CD14-positive monocyte (primary cell): ENCODE measurements around the gene AOPEP. TPM values are rescaled to one million over a fixed set of nuclear protein-coding genes. Genes with fewer than 3 reads are reported as not detected.

Source experiments
- DNase-seq, 3 donors: peaks; one replicate each; pipeline ENCODE4 v3.0.0-alpha.2; 2011 to 2022
- H2AFZ ChIP-seq: 2 replicates; pipeline ENCODE4 v1.6.0; 2012; ENCODE audit warnings: mild to moderate bottlenecking, low read depth, low read length, inconsistent platforms; ENCODE audit not compliant: insufficient read depth, poor library complexity, severe bottlenecking
- H3K27ac ChIP-seq, 2 donors: 1 replicate in 1 of 2; 2 replicates in 1 of 2; pipeline ENCODE4 v1.5.1; 2012 to 2013; ENCODE audit warnings: low read length in 2 of 2, control low read depth in 1 of 2, inconsistent platforms in 1 of 2, low read depth in 1 of 2, mild to moderate bottlenecking in 1 of 2
- H3K27me3 ChIP-seq, 2 donors: one replicate each; pipeline versions ENCODE4 v1.6.0 to v1.6.1; 2011 to 2013; ENCODE audit warnings: low read length in 2 of 2; ENCODE audit not compliant: control insufficient read depth in 2 of 2, insufficient read depth in 2 of 2
- H3K36me3 ChIP-seq, 2 donors: replicated peaks in 1 of 2; 1 replicate in 1 of 2; 2 replicates in 1 of 2; pipeline versions ENCODE4 v1.5.1 to v1.6.1; 2012 to 2013; ENCODE audit warnings: low read length in 2 of 2, control low read depth in 1 of 2, inconsistent platforms in 1 of 2, mild to moderate bottlenecking in 1 of 2; ENCODE audit not compliant: insufficient read depth in 2 of 2, control insufficient read depth in 1 of 2
- H3K4me1 ChIP-seq, 2 donors: 1 replicate in 1 of 2; 2 replicates in 1 of 2; pipeline versions ENCODE4 v1.5.1 to v1.6.1; 2012 to 2013; ENCODE audit warnings: low read length in 2 of 2, control low read depth in 1 of 2, inconsistent platforms in 1 of 2, mild to moderate bottlenecking in 1 of 2, moderate library complexity in 1 of 2; ENCODE audit not compliant: insufficient read depth in 2 of 2, control insufficient read depth in 1 of 2
- H3K4me2 ChIP-seq: replicated peaks from 2 replicates; pipeline ENCODE3; 2012; ENCODE audit warnings: low read length, moderate library complexity, mild to moderate bottlenecking; ENCODE audit not compliant: poor library complexity, severe bottlenecking; ENCODE audit errors: extremely low read depth
- H3K4me3 ChIP-seq, 3 experiments: fragments of 200-600 bp in 1 of 3; sonication (generic) in 1 of 3; replicated peaks in 1 of 3; 1 replicate in 2 of 3; 2 replicates in 1 of 3; pipeline ENCODE4 v1.5.1; 2011 to 2013; ENCODE audit warnings: low read length in 3 of 3, mild to moderate bottlenecking in 3 of 3, control low read depth in 2 of 3, low read depth in 2 of 3, inconsistent platforms in 1 of 3, moderate library complexity in 1 of 3
- H3K79me2 ChIP-seq: 2 replicates; pipeline ENCODE4 v1.6.0; 2012; ENCODE audit warnings: mild to moderate bottlenecking, control low read depth, inconsistent platforms, low read length, moderate library complexity; ENCODE audit not compliant: insufficient read depth
- H3K9ac ChIP-seq: 2 replicates; pipeline ENCODE4 v1.6.0; 2017; ENCODE audit warnings: low read length, mild to moderate bottlenecking; ENCODE audit not compliant: insufficient read depth, poor library complexity, severe bottlenecking
- H3K9me3 ChIP-seq, 2 donors: replicated peaks in 1 of 2; 1 replicate in 1 of 2; 2 replicates in 1 of 2; pipeline versions ENCODE4 v1.5.1 to v1.6.1; 2012 to 2013; ENCODE audit warnings: low read length in 2 of 2, control low read depth in 1 of 2; ENCODE audit not compliant: control insufficient read depth in 1 of 2, insufficient read depth in 1 of 2
- H4K20me1 ChIP-seq: 2 replicates; pipeline ENCODE4 v1.6.0; 2012; ENCODE audit warnings: mild to moderate bottlenecking, low read length, control low read depth, moderate library complexity; ENCODE audit not compliant: insufficient read depth
- H3K27ac Mint-ChIP-seq, 7 donors: one replicate each; pipeline ENCODE4 v1.8.0; 2020; ENCODE audit warnings: mild to moderate bottlenecking in 7 of 7, mixed read lengths in 7 of 7, moderate library complexity in 6 of 7, inconsistent platforms in 2 of 7
- H3K27me3 Mint-ChIP-seq, 3 donors: one replicate each; pipeline ENCODE4 v1.8.0; 2021 to 2022; ENCODE audit warnings: low read depth in 3 of 3, mild to moderate bottlenecking in 3 of 3, mixed read lengths in 3 of 3, moderate library complexity in 3 of 3, inconsistent platforms in 1 of 3
- H3K36me3 Mint-ChIP-seq, 2 donors: one replicate each; pipeline ENCODE4 v1.8.0; 2020; ENCODE audit warnings: mixed read lengths in 2 of 2, inconsistent platforms in 1 of 2, mild to moderate bottlenecking in 1 of 2
- H3K4me1 Mint-ChIP-seq: one replicate; pipeline ENCODE4 v1.8.0; 2020; ENCODE audit warnings: mild to moderate bottlenecking, mixed read lengths
- H3K4me3 Mint-ChIP-seq, 2 donors: one replicate each; pipeline ENCODE4 v1.8.0; 2020; ENCODE audit warnings: mild to moderate bottlenecking in 2 of 2, mixed read lengths in 2 of 2, moderate library complexity in 1 of 2
- H3K9me3 Mint-ChIP-seq, 7 donors: one replicate each; pipeline ENCODE4 v1.8.0; 2020 to 2022; ENCODE audit warnings: mixed read lengths in 7 of 7, mild to moderate bottlenecking in 6 of 7, moderate library complexity in 6 of 7, inconsistent platforms in 2 of 7
- CTCF ChIP-seq: fragments of 200-600 bp; IDR thresholded peaks from one replicate; pipeline ENCODE4 v1.8.0; 2022; ENCODE audit warnings: antibody characterized with exemption, mild to moderate bottlenecking
- WGBS: methylation state at CpG from one replicate; pipeline ENCODE4 v1.1.5; 2013; ENCODE audit warnings: missing lambda C conversion rate; ENCODE audit not compliant: insufficient coverage; 5-methylcytosine and 5-hydroxymethylcytosine counted together
- intact Hi-C, 2 donors: fragments of 100-400 bp; cut with micrococcal nuclease; formaldehyde crosslinking; loops; one replicate each; pipeline versions ENCODE4 v1.15.0 to v1.15.1; 2023
- polyA plus RNA-seq, 3 donors: library from polyadenylated mRNA; depleted of rRNA in 1 of 3; unstranded in 2 of 3; stranded (reverse) in 1 of 3; fragments of 300-500 nt in 2 of 3; fragments of >200 nt in 1 of 3; fragmentation: Illumina TruSeq in 2 of 3; gene quantifications; 1 replicate in 2 of 3; 2 replicates in 1 of 3; pipeline ENCODE4 v1.2.3, GENCODE V29; 2012 to 2021

Gene AOPEP
- polyA plus RNA-seq, 3 donors, result 3.0 to 4.1 (median 3.1) TPM

DNA sequence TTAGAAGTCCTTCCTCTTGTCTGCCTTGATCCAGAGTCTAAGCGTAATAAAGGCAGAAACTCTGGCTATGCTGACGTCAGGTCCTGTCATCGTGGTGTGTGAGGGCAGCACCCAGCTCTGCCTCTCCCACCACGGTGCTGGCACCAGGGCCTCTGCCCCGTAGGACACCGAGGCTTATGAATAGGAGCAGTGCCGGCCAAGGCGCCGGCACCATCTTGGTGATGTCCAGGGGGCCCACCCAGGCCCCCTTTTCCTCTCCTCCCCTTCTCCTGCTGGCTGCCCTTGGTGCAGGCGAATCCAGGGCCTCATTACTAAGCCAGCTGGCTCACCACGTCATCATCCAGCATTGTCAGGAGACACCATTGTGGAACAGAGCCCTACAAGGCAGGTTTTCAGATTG lies 338.7 kb downstream of the AOPEP start:
- Mint-ChIP-seq H3K27me3 (peaks cover 0 to 2% (median 2%) of the 10 kb centered on the region in 3 donors), H3K4me3 (no peak overlapping the region), H3K4me1 (no peaks in the 10 kb centered on the region), H3K36me3 (peaks cover 13 to 17% of the 10 kb centered on the region in 2 donors), H3K27ac (no peak overlapping the region), H3K9me3 (no peaks in the 10 kb centered on the region)
- Histone ChIP-seq H3K4me3 (no peak overlapping the region), H3K9me3 (no peaks in the 10 kb centered on the region), H3K9ac (no peak overlapping the region), H4K20me1 (no peaks in the 10 kb centered on the region), H2AFZ (no peak overlapping the region), H3K27ac (no peak overlapping the region), H3K4me1 (no peaks in the 10 kb centered on the region), H3K36me3 (no peaks in the 10 kb centered on the region), H3K27me3 (no peaks in the 10 kb centered on the region), H3K4me2 (no peak overlapping the region), H3K79me2 (no peaks in the 10 kb centered on the region)
- TF ChIP-seq CTCF, result no peak
- intact Hi-C loops, result no loop called here
- DNase-seq, result no peak
- 96% methylated on average over 10 of the region's 11 CpGs for WGBS

DNA sequence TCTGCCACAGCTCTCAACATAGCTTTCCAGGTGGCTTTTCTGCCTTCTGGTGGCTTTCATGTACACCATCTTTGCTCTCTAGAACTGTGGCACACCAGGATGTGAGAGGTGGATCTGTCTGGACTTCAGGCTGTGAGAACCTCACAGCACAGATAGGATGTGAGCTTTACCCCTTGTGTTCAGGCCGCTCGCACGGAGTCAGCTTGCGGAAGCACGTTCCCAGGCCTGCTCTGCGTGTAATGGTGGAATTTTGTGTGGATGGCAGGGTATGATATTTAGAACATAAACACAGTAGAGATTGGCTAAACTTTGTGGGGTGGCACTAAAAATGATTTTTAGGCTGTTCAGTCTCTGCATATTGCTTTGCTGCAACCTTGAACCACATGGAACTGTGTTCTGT lies 340.6 kb downstream of the AOPEP start:
- Mint-ChIP-seq H3K27ac (no peak overlapping the region), H3K27me3 (peaks cover 0 to 2% (median 2%) of the 10 kb centered on the region in 3 donors), H3K9me3 (no peaks in the 10 kb centered on the region), H3K4me1 (no peaks in the 10 kb centered on the region), H3K36me3 (peaks cover 13% of the 10 kb centered on the region in 2 donors), H3K4me3 (no peak overlapping the region)
- Histone ChIP-seq H3K9ac (no peak overlapping the region), H2AFZ (no peak overlapping the region), H3K79me2 (no peaks in the 10 kb centered on the region), H3K4me3 (no peak overlapping the region), H4K20me1 (no peaks in the 10 kb centered on the region), H3K36me3 (no peaks in the 10 kb centered on the region), H3K4me1 (no peaks in the 10 kb centered on the region), H3K27ac (no peak overlapping the region), H3K9me3 (no peaks in the 10 kb centered on the region), H3K27me3 (no peaks in the 10 kb centered on the region), H3K4me2 (no peak overlapping the region)
- 96% methylated on average over 4 of the region's 6 CpGs for WGBS
- DNase-seq, result no peak
- no peak for TF ChIP-seq CTCF
- intact Hi-C loops, result no loop called here
